ENCODE measurements around the gene SYT9.

DNA sequence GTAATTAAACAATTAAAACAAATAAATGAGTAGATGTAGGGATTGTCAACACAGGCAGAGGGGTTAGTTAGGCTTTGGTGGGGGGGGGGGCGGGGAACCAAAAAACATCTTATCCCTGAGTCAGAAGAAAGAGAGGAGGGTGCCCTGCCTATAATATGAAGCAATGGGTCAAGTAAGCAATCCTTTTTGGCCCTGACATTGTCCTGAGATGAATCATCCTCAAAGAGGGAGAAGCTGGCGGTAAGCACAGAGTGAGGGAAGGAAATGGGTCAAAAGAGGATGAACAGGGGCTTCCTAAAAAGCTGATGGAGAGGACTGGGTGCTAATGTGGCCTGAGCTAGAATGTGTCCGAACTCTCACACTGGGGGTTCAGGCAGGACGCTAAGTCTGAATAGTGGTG, 238.3 kb downstream of the SYT9 start:
- TF ChIP-seq POLR2A (IDR thresholded peaks at IDR 0.05; ENCODE audit: low read depth, low read length) (no peak), TAF1 (IDR thresholded peaks at IDR 0.05; ENCODE audit: low read depth, low read length) (no peak)
